GM21526 (cell line): ENCODE data around the gene PDE9A.

Experiments
- ATAC-seq: cut with Tn5 transposase; IDR thresholded peaks from one replicate; pipeline ENCODE4 v1.9.1; 2021; ENCODE audit warnings: moderate library complexity; ENCODE audit not compliant: unreplicated experiment, low FRiP score

PDE9A gene

GRCh38 chr21:42641311-42642218, 11.9 kb upstream of the PDE9A start:
- ATAC-seq: no peak

- ATAC-seq: no peak
These were observed 11.1 kb upstream of the PDE9A start for GRCh38 chr21:42642219-42642745.

- ATAC-seq: no peak
These were observed 8.9 kb upstream of the PDE9A start for GRCh38 chr21:42644223-42645208.

GRCh38 chr21:42645211-42646075, 8.0 kb upstream of the PDE9A start:
- no peak for ATAC-seq

- no peak for ATAC-seq
These were observed 7.2 kb upstream of the PDE9A start for GRCh38 chr21:42646076-42646825.

- ATAC-seq: no peak
These were observed 6.6 kb upstream of the PDE9A start for GRCh38 chr21:42646836-42647235.

GRCh38 chr21:42648606-42649005, 4.8 kb upstream of the PDE9A start:
- ATAC-seq: no peak

GRCh38 chr21:42649122-42650032, 4.0 kb upstream of the PDE9A start:
- no peak for ATAC-seq

- ATAC-seq: no peak
These were observed 3.4 kb upstream of the PDE9A start for GRCh38 chr21:42650033-42650370.

GRCh38 chr21:42650441-42651421, 2.7 kb upstream of the PDE9A start:
- ATAC-seq: no peak

- ATAC-seq: no peak
These were observed 1.7 kb upstream of the PDE9A start for GRCh38 chr21:42651515-42652401.

- ATAC-seq: no peak
These were observed 742 bp upstream of the PDE9A start for GRCh38 chr21:42652527-42653230.

- no peak for ATAC-seq
These were observed 925 bp downstream of the PDE9A start for GRCh38 chr21:42654179-42654912.

- ATAC-seq: no peak
These were observed 1.7 kb downstream of the PDE9A start for GRCh38 chr21:42654913-42655795.
